Activated T-cell treated with anti-CD3 and anti-CD28 coated beads for 1 hour (primary cell): ENCODE data around the gene SMAD2.

Experiments
- DNase-seq: peaks from one replicate; pipeline ENCODE4 v3.0.0-alpha.2; 2020; ENCODE audit warnings: low read depth

SMAD2 gene

DNA sequence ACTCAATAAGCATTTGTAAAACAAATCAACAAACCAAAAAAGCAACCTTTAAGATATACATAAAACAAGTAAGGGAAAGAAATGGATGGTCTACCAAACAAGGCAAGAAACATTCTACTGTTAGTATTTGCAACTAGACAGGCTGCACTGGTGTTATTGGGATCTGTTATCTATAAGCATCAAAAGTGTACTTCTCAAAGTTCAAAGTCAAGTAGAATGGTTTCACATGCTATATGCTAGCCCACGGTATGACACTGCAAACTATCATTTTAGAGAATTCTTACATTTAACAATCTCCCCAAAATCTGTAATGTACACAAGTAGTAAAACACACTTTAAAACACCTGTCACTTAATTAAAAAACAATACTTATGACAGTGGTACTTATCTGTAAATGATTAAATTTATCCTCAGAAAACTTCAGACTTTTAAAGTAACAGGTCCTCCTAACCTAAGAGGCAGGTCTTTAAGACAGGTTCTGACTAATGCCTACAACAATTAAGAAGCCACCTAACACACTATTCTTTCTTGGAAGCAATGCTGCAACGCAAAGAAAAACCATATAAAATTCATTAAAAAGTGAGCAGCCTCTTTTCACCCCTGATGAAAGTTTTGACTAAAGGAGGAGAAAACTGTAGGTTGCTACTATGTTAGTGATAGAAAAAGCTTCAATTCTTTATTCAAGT is 34.8 kb downstream of the SMAD2 start:
- no peak for DNase-seq

DNA sequence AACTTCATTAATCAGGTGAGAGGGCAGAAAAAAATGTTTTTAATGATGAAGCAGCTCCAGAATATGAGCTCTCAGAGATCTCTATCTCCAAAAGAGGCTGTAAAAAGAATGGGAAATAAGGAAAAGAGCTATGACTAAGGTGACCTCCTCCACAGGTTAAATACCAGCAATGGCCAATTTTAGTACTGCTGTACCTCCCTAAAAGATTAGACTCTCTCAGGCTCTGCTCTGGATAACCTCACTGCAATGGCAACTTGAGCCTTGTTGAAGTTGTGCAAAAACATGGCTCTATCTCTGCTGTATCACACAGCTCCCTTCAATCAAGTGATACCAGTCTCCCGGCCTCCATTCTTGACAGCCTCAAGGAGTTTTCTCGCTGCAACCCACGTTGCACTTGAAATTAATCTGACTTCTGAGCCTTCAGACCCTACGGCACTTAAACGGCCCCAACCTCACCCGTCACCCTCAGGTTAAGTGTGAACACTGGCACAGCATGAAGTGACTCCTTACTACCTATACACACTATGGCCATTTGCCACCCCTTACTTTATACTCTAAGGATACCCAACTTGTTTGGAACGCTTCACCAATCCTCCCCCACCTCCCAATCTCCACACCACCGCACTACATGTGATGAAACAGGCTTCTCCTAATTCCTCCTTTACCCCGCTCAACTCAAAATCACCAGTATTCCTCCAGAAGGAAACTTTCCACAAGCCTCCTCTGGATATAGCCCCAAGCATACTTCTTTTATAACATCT is 36.3 kb downstream of the SMAD2 start:
- no peak for DNase-seq

- no peak for DNase-seq
Measured at GRCh38 chr18:47893047-47893446, 37.4 kb downstream of the SMAD2 start.

DNA sequence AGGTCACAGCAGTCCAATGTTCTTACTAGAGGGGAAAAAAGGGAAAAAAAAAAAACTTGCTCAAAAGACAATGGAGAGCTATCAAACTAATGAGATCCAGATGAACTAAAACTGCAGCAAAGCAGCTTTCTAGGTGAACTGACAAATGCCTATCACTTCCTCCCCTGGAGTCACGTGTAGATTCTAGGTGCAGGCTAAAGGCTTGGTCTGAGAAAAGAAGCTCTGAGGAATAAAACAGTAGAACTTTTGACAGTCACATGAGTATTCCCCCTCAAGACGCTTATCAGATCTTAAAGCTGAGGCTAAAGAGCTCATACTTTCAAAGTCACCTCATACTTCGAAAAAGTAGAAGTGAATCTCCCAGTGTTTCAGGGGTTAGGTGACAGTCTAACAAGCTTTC is 42.3 kb downstream of the SMAD2 start:
- no peak for DNase-seq

GRCh38 chr18:47887227-47887626 is 43.2 kb downstream of the SMAD2 start:
- no peak for DNase-seq

- no peak for DNase-seq
Measured at GRCh38 chr18:47883771-47884413, 46.6 kb downstream of the SMAD2 start.

- no peak for DNase-seq
Measured at GRCh38 chr18:47882641-47883040, 47.8 kb downstream of the SMAD2 start.

- no peak for DNase-seq
Measured at GRCh38 chr18:47881752-47882455, 48.6 kb downstream of the SMAD2 start.

- DNase-seq, result no peak
Measured at GRCh38 chr18:47881042-47881441, 49.4 kb downstream of the SMAD2 start.

DNA sequence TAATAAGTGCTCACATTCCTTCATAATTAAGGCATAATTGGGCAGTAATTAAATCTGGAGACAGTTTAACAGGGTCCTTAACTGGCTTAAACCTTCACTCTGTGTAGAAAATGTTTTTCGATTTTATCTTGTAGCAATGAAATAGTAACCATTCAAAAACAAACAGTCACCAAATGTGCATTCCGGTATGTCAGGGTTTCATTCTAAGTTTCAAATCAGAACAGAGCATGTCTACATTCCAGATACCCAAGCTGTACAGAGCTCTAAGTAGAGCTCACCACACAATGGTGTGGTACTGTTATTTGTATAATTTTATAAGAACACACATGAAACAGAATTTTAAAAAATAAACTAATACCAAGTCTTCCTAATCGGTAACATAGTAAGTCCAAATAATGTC is 52.6 kb downstream of the SMAD2 start:
- DNase-seq, result no peak

DNA sequence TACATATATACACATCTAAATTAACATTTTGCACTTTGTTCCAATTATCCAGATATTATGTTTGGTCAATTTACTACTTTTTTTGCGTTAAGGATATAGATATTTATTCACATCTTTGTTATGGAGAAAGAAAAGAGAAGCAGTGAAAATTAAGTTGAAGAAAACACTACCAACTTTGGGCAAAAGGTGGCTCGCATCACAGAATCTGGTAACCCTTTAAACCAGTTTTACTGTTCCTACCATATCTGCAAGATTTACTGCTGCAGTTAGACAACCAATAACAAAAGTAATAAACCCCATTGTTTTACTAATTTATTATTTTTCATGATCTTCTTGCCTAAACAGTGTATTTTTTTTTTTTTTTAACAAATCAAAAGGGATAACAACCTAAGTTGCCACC is 53.6 kb downstream of the SMAD2 start:
- no peak for DNase-seq

DNA sequence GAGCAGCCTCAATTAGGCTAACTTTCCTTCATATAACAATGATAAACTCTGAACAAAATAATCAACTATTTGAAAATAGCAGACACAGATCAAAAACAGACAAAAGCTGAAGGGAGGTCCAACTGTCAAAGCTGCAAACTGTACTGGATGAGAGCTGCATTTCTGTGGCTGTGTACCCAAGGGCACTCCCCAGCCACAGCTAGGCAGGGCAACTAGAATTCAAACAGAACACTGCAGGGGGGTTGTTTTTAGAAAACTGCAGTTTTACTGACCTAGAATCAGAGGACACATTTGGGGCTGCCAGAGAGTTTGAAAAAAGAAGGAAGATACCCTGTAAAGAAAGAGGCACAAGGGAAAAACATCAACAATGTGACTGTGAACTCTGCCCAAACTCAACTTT is 56.8 kb downstream of the SMAD2 start:
- no peak for DNase-seq

- no peak for DNase-seq
Measured at GRCh38 chr18:47872426-47872825, 58.0 kb downstream of the SMAD2 start.

DNA sequence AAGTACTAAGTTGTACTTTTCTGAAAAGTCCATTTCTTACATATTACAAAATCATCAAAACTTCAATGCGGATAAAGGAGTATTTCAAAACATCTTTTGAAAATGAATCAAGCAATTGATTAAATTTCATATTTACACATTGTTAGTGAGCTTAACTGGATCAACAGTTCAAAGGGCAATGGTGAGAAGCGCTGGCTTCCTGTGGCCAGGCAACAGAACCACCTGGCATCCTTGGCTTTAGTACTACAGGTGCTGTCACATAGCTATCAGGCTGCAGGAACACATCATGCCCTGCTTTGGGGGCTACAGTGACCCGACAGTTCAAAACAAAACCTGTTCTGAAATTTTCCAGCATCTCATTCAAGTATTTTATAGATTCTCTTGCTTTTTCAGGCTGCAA is 59.2 kb downstream of the SMAD2 start:
- DNase-seq, result no peak

DNA sequence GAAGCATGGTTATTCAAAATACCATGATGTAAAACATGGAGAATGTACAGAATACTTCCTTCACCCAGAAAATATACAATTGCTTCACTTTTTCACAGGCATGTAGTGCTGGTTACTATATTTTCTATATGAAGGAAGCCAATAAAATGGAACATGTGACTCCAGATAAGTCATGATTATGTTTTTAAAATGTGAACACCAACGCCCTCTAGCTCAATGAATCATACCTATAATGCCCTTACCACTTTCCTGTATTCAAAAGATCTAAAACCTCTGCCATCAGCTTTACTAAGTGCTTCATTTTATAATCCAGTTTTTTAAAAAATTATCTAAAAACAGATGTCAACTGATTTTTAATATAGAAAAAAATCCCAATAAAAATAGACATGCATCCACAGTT is 59.9 kb downstream of the SMAD2 start:
- no peak for DNase-seq

- DNase-seq, result no peak
Measured at GRCh38 chr18:47868744-47869143, 61.7 kb downstream of the SMAD2 start.

GRCh38 chr18:47865183-47865582 is 65.3 kb downstream of the SMAD2 start:
- no peak for DNase-seq

DNA sequence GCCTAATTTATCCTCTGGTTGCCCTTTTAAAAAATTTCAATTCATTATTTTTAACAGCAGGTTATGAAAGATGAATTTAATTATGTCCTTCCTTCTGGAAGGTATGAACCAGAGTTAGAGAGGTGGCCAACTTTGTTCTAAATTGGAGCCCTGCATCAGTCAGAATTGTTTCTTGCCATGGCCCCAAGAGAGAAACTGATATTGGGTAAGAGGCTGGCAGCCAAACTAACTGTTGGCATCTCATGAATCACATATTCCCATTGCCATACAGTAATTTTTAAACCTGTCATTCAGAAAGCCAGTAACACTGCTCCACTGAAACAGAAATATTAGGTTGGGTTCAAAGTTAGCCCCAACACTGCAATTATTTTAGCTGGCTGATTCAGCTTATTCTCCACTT is 67.4 kb downstream of the SMAD2 start:
- DNase-seq, result no peak

GRCh38 chr18:47858607-47859006 is 71.9 kb downstream of the SMAD2 start:
- DNase-seq, result no peak

DNA sequence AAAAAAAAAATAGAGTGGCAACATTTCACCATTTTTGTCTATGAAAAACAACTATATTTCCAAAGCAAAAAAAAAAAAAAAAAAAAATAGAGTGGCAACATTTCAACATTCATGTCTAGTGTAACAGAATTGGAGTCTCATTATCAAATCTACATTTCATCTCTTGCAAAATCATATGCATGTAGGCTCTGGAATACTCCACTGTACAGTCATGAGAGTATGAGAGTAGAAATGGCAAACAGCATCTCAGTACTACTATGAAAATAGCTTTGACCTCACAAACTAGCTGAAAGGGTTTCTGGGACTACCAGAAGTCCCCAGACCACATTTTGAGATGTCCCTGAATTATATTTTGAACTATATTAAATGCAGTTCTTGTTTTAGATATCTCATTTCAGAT is 82.8 kb downstream of the SMAD2 start:
- no peak for DNase-seq

GRCh38 chr18:47846431-47846830 is 84.0 kb downstream of the SMAD2 start:
- DNase-seq, result no peak

DNA sequence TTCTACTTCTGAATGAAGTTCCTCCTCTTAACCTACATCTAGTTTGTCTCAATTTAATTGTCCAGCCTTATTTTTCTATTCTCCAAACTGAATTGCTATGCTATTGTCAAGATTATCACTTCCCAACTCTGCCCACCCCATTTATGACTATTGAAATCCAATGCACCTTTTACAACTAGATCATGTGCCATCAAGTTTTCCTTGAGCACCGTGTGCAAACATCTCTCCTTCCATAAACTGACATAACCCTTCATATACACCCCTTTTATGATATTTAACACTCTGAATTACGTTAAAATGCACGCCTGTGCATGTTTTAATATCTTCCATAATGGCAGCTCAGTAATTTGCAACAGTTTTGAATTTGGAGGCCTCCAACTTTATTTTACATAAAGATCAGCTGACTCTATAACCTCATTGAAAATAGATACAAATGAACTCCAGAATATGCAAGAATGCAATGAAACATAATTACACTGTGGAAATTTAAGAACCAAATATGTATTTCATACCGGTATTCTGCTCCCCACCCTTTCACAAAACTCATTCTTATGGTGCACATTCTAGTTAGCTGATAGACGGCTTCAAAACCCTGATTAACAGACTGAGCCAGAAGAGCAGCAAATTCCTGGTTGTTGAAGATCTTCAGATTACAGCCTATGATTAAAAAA is 85.5 kb downstream of the SMAD2 start:
- DNase-seq, result no peak
